Activated CD4-positive, CD25-positive, alpha-beta regulatory T cell treated with anti-CD3 and anti-CD28 coated beads, Interleukin-2, amount 50 U/mL, for 16 hours (primary cell): Measurements from ENCODE around the gene CD300A.

Experiments
- DNase-seq: peaks from one replicate; pipeline ENCODE4 v3.0.0-alpha.2; 2020; ENCODE audit warnings: low read depth, low spot score

CD300A gene

DNA sequence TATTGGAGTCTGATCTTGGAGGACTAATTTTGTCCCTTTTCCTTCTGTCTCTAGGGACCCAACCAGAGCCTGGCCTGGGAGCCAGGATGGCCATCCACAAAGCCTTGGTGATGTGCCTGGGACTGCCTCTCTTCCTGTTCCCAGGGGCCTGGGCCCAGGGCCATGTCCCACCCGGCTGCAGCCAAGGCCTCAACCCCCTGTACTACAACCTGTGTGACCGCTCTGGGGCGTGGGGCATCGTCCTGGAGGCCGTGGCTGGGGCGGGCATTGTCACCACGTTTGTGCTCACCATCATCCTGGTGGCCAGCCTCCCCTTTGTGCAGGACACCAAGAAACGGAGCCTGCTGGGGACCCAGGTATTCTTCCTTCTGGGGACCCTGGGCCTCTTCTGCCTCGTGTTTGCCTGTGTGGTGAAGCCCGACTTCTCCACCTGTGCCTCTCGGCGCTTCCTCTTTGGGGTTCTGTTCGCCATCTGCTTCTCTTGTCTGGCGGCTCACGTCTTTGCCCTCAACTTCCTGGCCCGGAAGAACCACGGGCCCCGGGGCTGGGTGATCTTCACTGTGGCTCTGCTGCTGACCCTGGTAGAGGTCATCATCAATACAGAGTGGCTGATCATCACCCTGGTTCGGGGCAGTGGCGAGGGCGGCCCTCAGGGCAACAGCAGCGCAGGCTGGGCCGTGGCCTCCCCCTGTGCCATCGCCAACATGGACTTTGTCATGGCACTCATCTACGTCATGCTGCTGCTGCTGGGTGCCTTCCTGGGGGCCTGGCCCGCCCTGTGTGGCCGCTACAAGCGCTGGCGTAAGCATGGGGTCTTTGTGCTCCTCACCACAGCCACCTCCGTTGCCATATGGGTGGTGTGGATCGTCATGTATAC, 26.5 kb upstream of the CD300A start:
- DNase-seq: no peak

- DNase-seq: no peak
Observed at GRCh38 chr17:74441537-74441936, 24.9 kb upstream of the CD300A start.

DNA sequence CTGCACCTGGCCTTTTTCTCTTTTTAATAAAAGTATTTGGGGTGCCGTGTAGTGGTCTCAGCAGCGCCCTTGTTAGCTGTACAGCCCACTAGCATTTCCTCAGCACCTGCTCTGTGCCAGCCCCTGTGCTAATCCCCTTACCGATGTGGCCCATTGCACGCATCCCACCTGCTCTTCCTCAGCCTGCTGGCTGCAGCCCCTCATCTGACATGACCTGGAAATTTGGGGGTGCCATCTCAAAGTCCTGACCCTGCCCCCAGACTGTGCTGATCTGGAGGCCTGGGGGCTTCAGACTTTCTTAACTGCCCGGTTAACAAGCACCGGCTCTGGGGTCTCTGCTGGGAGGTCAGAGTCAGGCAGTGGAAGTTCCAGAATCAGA, 24.2 kb upstream of the CD300A start:
- no peak for DNase-seq

- no peak for DNase-seq
Observed at GRCh38 chr17:74442670-74443515, 23.5 kb upstream of the CD300A start.

GRCh38 chr17:74443516-74444296, 22.7 kb upstream of the CD300A start:
- no peak for DNase-seq

DNA sequence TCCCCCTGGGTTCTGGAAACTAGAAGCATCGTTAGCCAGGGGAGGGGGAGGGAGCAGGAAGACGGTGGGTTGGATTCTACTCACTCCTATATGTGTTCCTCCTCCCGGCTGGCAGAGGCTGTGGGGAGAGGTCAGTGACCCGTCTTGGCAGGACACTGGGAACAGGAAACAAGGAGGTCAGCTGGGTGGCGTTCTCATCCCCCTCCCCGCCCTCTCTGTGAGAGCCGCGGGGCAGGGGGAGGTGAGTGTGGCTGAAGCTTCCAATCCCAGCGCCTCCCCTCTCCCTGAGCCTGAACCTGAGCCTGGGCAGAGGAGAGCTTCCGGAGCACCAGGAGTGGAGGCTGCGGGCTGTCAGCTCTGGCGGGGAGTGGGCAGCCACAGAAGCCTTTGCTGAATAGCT, 22.0 kb upstream of the CD300A start:
- DNase-seq: no peak

DNA sequence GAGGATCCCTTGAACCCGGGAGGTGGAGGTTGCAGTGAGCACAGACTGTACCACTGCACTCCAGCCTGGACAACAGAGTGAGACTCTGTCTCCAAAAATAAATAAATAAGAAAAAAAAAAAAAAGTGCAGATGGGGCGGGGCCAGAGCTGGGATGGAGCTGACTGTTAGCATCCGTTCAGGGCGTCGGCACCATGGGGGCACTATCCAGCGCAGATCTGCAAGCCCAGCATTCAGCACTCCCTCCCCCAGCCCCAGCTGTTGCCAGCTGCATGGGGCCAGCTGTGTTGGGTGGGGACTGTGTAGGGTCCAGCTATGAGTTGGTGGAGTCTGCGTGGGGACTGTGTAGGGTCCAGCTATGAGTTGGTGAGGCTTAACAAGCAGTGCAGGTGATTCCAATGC, 21.3 kb upstream of the CD300A start:
- no peak for DNase-seq

DNA sequence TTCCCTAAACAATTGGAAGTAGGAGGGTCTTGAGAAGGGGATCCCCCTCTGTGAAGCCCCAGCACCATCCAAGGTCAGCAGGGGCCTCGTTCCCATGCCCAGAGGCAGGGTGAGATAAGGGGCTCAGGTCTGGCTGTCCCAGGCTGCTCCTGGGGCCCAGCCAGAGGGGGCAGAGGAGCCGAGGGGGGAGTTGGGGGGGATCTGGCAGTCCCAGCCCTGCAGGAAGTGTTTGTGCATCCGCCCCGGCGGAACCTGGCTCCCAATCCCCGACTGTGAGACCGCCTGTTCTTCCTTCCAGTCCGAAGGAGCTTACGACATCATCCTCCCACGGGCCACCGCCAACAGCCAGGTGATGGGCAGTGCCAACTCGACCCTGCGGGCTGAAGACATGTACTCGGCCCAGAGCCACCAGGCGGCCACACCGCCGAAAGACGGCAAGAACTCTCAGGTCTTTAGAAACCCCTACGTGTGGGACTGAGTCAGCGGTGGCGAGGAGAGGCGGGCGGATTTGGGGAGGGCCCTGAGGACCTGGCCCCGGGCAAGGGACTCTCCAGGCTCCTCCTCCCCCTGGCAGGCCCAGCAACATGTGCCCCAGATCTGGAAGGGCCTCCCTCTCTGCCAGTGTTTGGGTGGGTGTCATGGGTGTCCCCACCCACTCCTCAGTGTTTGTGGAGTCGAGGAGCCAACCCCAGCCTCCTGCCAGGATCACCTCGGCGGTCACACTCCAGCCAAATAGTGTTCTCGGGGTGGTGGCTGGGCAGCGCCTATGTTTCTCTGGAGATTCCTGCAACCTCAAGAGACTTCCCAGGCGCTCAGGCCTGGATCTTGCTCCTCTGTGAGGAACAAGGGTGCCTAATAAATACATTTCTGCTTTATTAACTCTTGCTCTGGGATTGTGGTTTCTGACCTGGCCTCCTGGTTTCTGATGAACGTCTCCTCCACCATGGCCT, 19.6 kb upstream of the CD300A start:
- DNase-seq: no peak

DNA sequence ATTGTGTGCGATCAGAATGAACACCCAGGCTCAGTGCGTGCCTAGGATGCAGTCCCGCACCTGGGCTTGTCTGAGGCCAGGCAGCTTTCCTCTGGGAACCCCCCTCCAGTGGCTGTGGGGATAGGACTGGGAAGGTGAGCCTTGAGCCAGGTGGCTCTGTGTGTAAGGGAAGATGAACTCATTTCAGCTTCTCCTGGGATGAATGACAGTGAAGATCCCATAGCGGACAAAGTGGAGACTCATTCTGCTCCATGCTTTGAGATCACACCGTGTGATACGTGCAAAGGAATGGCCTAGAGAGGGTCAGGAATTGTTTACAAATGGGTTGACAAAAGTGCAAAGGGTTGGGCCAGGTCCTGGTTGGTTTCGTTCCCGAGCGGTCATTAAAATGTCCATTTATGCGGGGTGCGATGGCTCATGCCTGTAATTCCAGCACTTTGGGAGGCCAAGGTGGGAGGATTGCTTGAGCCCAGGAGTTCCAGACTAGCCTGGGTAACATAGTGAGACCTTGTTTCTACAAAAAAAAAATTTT, 18.7 kb upstream of the CD300A start:
- no peak for DNase-seq

DNA sequence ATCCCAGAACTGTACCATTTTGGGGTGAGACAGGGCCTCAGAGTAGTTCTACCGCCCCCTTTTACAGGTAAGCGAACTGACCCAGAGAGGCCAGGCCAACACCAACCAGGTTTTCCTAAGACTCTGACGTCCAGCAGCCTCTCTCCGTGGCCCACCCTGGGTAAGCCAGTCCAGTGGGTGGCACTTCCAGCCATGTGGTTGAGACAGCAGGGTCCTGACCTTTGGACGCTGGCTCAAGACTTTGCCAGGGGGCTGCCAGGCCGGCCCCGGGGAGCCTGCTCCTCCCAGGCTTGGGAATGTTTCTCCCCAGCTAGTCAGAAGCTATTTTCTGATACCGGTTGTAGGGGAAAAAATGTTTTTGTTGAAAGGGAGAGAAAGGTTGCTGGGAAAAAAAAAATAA, 17.7 kb upstream of the CD300A start:
- DNase-seq: no peak

DNA sequence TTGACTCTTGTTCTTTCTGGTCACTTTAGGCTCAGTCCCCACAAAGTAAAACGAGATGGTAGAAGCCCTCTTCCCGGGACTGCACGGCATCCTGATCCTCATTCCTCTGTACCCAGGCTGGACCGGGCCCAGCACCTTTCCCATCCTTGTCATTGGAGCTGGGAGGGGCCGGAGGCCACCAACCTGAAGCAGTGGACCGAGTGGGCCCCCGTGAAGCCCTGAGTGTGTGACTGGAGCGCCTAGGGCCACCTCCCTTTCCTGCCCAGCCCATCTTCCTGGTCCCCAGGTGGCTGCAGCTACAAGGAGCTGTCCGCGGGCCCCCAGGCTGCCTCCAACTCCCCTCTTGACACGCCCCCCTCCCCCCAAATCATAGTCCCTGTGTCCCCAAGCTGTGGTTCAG, 17.1 kb upstream of the CD300A start:
- DNase-seq: no peak

DNA sequence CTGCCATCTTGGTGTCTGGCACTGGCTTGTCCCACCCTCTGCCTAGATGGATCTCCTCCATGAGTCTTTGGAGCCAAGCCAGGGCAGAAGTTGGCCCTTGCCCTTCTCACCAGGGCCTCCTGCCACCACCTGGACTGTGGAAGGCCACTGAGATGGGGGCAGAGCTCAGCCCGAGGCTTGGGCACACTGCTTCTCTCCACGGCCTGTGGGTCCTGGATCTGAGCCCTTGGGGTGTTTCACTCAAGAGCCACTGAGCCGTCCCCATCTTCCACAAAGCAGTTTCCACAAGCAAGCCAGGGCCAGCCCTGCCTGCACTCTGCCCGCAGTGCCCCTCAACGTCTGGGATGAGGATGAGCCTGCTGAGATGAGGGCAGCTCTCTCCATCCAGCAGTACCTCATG, 16.7 kb upstream of the CD300A start:
- DNase-seq: no peak

DNA sequence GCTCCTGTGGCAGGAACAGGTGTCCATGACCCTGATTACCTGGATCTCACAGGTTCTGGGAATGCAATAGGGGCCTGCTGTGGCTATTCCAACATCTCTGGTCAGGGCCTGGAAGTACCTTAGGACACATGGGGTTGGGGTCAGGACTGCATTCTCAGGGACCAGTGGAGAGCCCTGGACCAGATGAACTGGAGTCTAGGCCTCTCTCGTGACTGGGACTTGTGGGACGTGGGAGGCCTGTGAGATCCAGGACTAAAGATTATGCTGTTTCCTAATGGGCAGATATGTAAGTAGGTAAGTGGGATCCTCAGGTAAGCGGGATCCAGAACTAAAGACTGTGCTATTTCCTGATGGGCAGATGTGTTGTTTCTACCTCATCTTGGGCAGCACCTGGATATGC, 16.2 kb upstream of the CD300A start:
- DNase-seq: no peak

- DNase-seq: no peak
Observed at GRCh38 chr17:74450925-74451403, 15.5 kb upstream of the CD300A start.

GRCh38 chr17:74451557-74451956, 14.9 kb upstream of the CD300A start:
- no peak for DNase-seq

DNA sequence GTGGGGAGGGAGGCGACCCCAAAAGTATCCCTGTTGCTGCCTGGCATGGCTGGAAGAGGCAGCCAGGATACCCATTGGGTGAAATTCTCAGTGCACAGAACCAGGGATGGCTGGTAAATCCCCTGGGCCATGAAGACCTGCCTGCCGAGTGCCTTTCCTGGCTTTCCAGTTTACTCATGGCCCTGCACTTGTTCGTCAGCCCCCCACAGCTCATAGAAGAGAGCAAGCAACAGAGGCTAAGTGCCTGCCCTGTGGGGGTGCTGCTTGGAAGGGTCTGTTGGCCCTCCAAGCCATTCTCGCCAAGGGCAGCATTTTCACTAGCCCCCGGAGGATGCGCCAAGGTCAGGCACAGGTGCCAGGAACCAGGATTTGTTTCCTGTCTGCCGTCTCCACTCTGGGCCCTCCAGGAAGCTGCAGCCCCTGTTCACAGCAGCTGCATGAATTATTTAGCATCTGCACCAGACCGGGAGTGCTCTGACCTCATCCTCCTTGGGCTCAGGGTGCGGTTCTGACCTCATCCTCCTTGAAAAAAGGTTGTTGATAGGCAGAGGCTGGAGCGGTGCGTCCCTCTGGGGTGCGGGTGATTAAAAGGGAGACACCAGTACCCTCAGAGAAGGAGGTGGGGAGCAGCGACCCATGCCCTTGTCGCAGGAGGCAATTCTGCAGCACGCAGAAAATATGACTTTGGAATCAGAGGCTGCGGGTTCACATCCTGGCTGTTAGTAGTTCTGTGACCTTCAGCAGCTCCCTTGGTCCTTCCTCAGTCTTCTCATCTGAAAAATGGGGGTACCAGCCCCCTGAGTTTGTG, 14.2 kb upstream of the CD300A start:
- DNase-seq: no peak

DNA sequence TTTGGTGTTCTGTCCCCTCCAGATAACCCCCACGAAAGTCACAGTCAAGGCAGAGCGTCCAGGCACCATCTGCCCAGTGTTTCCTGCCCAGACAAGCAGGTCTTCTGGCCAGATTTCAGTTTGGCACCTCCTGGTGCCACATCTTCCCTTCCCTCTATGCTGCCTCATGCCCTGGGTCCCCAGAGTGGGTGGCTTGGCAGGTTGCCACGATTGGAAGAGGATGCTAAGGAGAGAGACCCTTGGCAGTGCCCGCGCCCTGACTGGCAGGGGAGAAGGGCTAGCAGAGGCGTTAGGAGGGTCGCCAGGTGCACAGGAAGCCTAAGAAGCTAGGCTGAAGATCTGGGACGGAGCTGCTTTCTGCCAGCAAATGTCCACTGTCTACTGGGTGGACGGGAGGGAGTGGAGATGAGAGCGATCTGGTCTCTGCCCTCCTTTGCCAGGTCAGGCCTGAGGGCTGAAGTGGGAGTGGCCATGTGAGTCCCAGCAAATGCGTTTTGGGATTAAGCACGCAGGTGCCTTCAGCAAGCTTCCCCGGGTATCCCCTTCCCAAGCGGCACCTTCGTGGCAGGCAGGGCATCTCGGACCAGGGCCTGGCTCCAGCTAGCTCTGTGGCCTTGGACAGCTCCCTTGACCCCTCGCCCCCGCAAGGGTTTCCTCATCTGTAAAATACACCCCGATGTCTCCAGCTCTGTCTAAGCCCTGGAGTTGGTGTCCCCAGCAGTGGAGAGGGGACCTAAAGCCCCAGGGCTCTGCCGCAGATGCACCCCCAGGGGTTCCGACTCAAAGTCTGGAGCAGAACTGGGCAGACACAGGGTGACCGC, 13.4 kb upstream of the CD300A start:
- no peak for DNase-seq

DNA sequence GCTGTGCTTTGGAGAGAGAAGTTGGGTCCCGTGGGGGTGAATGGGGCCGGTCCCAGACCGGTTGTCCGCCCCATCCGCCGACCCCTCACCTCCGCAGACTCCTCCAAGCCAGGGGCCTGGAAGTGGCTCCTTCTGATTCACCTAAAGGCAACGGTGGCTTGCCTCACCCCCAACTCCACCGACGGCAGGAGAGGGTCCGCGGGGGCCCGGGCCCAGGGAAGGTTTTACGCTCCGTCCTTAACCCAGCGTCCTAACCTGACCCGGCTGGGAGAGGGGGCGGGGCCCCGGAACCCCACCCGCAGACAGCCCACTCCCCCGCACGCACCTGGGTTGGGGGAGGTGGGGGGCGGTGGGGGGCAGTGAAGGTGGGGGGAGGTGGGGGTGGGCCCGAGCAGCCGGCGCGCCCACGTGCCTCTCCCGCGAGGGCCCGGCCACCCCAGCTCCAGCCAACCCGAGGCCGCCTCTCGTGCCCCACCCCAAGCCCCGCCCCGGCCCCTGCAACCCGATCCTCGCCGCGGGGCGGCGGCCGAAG, 12.7 kb upstream of the CD300A start:
- DNase-seq: no peak
